ENCODE results near the gene ANKRD42.

The ANKRD42 gene

DNA sequence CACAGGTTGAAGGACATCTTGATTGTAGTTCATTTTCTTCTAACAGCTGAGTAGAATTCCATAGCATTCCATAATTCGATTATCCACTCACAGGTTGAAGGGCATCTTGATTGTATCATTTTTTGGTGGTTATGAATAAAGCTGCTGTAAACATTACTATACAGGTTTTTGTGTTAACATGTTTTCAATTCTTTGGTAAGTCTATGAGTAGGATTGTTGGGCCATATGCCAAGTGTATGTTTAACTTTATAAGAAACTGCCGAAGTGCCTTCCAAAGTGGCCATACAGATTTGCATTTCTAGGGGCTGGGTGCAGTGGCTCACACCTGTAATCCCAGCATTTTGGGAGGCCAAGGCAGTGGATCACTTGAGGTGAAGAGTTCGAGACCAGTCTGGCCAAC lies 44.6 kb downstream of the ANKRD42 start:
- Histone ChIP-seq H3K36me3 (ENCODE audit: insufficient read depth, low read length) (no peaks in the 10 kb centered on the region), H4K20me1 (ENCODE audit: insufficient read depth, low read length) (no peaks in the 10 kb centered on the region), H3K79me2 (ENCODE audit: insufficient read depth, low read length) (no peaks in the 10 kb centered on the region), H3K4me2 (ENCODE audit: insufficient read depth, low read length) (no peak overlapping the region), H3K4me3 (ENCODE audit: low read depth in 1 of 2, low read length in 2 of 2) (no peak overlapping the region), H3K9ac (ENCODE audit: low read depth, low read length) (no peak overlapping the region), H3K27me3 (ENCODE audit: insufficient read depth, low read length, poor library complexity) (no peaks in the 10 kb centered on the region), H3K4me1 (ENCODE audit: insufficient read depth, low read length) (no peaks in the 10 kb centered on the region), H3K9me3 (ENCODE audit: insufficient read depth, low read length, severe bottlenecking) (no peaks in the 10 kb centered on the region), H3K27ac (ENCODE audit: low read length) (no peak overlapping the region), H2AFZ (ENCODE audit: low read depth, low read length) (no peak overlapping the region)
- ATAC-seq (ENCODE audit: insufficient read depth, low read depth), result no peak
- TF ChIP-seq, protein P1, sequence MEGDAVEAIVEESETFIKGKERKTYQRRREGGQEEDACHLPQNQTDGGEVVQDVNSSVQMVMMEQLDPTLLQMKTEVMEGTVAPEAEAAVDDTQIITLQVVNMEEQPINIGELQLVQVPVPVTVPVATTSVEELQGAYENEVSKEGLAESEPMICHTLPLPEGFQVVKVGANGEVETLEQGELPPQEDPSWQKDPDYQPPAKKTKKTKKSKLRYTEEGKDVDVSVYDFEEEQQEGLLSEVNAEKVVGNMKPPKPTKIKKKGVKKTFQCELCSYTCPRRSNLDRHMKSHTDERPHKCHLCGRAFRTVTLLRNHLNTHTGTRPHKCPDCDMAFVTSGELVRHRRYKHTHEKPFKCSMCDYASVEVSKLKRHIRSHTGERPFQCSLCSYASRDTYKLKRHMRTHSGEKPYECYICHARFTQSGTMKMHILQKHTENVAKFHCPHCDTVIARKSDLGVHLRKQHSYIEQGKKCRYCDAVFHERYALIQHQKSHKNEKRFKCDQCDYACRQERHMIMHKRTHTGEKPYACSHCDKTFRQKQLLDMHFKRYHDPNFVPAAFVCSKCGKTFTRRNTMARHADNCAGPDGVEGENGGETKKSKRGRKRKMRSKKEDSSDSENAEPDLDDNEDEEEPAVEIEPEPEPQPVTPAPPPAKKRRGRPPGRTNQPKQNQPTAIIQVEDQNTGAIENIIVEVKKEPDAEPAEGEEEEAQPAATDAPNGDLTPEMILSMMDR (IDR thresholded peaks at IDR 0.05; ENCODE audit: borderline replicate concordance, extremely low read depth, low read length, poor library complexity, severe bottlenecking), result no peak
- TF ChIP-seq EZH2 (IDR thresholded peaks at IDR 0.05; ENCODE audit: borderline replicate concordance, low read depth, low read length, severe bottlenecking), result no peak
- no peak for DNase-seq

DNA sequence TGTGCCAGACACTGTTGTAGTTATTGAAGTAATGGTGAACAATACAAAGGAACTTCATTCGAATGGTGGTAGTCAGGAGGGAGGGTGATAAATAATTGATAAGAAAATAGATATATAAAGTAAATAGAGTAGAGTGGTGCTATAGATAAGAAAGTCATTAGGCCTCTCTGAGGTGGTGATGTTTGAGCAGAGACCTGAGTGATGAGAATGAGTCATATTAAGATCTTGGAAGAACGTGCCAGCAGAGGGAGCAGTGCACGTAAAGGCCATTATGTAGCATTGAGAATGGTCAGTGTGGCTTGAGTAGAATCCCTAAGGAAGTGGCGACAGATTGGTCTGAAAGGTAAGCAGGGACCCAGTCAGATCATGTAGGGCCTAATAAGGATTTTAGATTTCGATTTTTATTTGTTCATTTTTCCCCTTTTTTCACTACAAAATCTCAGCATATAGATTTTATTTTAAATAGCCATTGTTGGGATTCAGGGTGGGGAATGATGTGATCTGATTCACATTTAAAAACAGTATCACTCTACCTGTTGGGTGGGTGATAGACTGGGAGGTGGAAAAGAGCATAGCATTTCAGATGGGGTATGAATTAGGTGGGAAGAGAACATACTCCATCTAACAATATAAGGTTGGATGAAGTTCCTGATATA lies 47.9 kb downstream of the ANKRD42 start:
- H2AFZ ChIP-seq (ENCODE audit: low read depth, low read length), result no peak overlapping the region
- no peaks in the 10 kb centered on the region for H3K27me3 ChIP-seq (ENCODE audit: insufficient read depth, low read length, poor library complexity)
- H3K36me3 ChIP-seq (ENCODE audit: insufficient read depth, low read length), result no peaks in the 10 kb centered on the region
- H3K4me3 ChIP-seq (ENCODE audit: low read depth in 1 of 2, low read length in 2 of 2), result no peak overlapping the region
- H3K4me2 ChIP-seq (ENCODE audit: insufficient read depth, low read length), result no peak overlapping the region
- no peaks in the 10 kb centered on the region for H3K4me1 ChIP-seq (ENCODE audit: insufficient read depth, low read length)
- ATAC-seq (ENCODE audit: insufficient read depth, low read depth) (peak; percentile 55; the same call in 2 of the 3 replicates), DNase-seq (no peak)
- no peaks in the 10 kb centered on the region for H3K9me3 ChIP-seq (ENCODE audit: insufficient read depth, low read length, severe bottlenecking)
- H3K9ac ChIP-seq (ENCODE audit: low read depth, low read length), result no peak overlapping the region
- H3K27ac ChIP-seq (ENCODE audit: low read length), result no peak overlapping the region
- no peaks in the 10 kb centered on the region for H4K20me1 ChIP-seq (ENCODE audit: insufficient read depth, low read length)
- no peaks in the 10 kb centered on the region for H3K79me2 ChIP-seq (ENCODE audit: insufficient read depth, low read length)
- no peak for TF ChIP-seq EZH2 (IDR thresholded peaks at IDR 0.05; ENCODE audit: borderline replicate concordance, low read depth, low read length, severe bottlenecking)
- TF ChIP-seq, protein P1 (IDR thresholded peaks at IDR 0.05; ENCODE audit: borderline replicate concordance, extremely low read depth, low read length, poor library complexity, severe bottlenecking), result peak; percentile 50

DNA sequence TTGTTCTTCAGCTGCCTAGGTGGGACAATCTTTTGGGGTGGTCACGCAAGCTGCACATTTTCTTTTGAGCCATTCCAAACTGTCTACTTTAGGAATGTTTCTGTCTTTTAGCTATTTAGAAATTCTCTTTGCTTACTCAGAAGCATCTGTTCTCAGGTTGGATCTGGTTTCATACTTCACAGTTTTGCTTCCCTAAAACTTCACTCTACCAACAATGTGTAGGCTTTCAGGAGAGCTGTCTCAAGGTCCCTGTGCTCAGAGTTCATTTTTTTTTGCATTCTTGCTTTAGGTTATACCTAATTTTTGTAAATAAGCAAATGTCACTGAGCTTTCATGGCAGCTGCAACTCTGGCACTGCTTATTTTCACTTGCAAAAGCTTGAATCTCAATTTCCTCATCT lies 55.9 kb downstream of the ANKRD42 start:
- H3K27me3 ChIP-seq (ENCODE audit: insufficient read depth, low read length, poor library complexity), result no peaks in the 10 kb centered on the region
- no peak for TF ChIP-seq EZH2 (IDR thresholded peaks at IDR 0.05; ENCODE audit: borderline replicate concordance, low read depth, low read length, severe bottlenecking)
- TF ChIP-seq, protein P1 (IDR thresholded peaks at IDR 0.05; ENCODE audit: borderline replicate concordance, extremely low read depth, low read length, poor library complexity, severe bottlenecking), result no peak
- H3K9ac ChIP-seq (ENCODE audit: low read depth, low read length), result no peak overlapping the region
- DNase-seq, result no peak
- no peak overlapping the region for H3K27ac ChIP-seq (ENCODE audit: low read length)
- H3K9me3 ChIP-seq (ENCODE audit: insufficient read depth, low read length, severe bottlenecking), result no peaks in the 10 kb centered on the region
- no peaks in the 10 kb centered on the region for H4K20me1 ChIP-seq (ENCODE audit: insufficient read depth, low read length)
- no peaks in the 10 kb centered on the region for H3K36me3 ChIP-seq (ENCODE audit: insufficient read depth, low read length)
- H3K4me2 ChIP-seq (ENCODE audit: insufficient read depth, low read length), result no peak overlapping the region
- H3K4me3 ChIP-seq (ENCODE audit: low read depth in 1 of 2, low read length in 2 of 2), result no peak overlapping the region
- no peak for ATAC-seq (ENCODE audit: insufficient read depth, low read depth)
- no peaks in the 10 kb centered on the region for H3K4me1 ChIP-seq (ENCODE audit: insufficient read depth, low read length)
- H2AFZ ChIP-seq (ENCODE audit: low read depth, low read length), result no peak overlapping the region
- no peaks in the 10 kb centered on the region for H3K79me2 ChIP-seq (ENCODE audit: insufficient read depth, low read length)

Measured in DND-41 (cell line).